NT2/D1 (cell line): ENCODE measurements around the gene GSE1.

Experiments
- SUZ12 ChIP-seq: IDR thresholded peaks from 2 replicates; pipeline ENCODE4 v1.6.1; 2011; ENCODE audit not compliant: insufficient read length, insufficient read depth; ENCODE audit errors: extremely low read depth
- YY1 ChIP-seq: IDR thresholded peaks from 2 replicates; pipeline ENCODE4 v1.6.1; 2011; ENCODE audit not compliant: insufficient read length, insufficient read depth
- ZNF274 ChIP-seq: IDR thresholded peaks from 2 replicates; pipeline ENCODE4 v1.6.1; 2011; ENCODE audit warnings: mild to moderate bottlenecking, low read depth, low read length

DNA sequence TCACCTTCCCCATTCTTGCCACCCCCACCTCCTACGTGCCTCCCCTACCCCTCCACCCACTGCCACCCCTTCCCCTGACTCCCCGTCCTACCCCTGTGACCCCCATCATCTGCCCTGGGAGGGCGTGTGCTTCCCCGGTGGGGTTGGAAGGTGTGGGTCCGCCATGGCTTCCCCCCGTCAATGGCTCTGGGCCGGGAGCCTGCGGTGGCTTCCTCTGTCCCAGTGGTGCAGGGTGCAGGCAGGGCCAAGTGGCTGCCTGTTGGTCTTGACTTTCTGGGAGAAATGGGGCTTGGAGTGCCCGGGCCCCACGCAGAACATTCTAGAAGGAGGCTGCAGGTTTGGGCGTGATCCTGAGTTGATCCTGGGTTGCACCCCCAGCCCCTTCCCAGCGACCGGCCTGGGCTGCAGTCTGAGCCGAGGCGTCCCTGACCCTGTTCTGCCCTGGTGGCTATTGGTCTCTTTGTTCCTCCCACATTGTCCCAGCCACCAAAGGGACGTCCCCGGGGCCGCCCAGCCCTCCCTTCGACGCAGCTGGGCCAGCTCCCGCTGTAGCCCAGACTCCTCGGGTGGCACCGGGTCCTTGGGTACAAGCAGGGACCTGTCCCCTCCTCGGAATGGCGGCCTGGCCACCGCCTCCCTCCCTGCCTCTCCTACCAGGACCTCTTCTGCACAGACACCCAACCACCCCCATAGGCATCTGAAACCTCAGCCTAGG is 25.7 kb downstream of the GSE1 start:
- TF ChIP-seq YY1 (no peak), ZNF274 (no peak), SUZ12 (no peak)
